HS-5 (cell line): Measurements from ENCODE around the gene STXBP6.
A peak's percentile ranks its signal among the peaks of the same experiment; 100 is the strongest.

Experiments
- DNase-seq: peaks from one replicate; pipeline ENCODE4 v3.0.0-alpha.2; 2012; ENCODE audit warnings: low read depth

STXBP6 gene

DNA sequence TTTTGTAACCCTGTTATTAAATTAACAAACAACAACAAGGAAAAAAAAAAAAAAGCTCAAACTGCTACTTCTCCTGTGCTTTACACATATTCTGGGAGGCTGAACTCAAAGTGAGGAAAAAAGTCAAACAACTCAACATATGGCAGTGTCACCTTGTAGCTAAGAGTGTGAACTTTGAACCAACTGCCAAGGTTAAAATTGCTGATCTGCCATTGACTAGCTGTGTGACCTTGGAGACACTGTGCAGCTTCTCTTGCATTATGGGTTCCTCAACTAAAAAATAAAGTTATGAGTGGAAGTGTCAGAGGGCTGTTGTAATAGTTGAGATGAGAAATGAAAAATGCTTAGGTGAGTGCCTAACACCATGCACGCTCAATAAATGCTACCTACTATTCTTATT lies 34.2 kb downstream of the STXBP6 start:
- no peak for DNase-seq

DNA sequence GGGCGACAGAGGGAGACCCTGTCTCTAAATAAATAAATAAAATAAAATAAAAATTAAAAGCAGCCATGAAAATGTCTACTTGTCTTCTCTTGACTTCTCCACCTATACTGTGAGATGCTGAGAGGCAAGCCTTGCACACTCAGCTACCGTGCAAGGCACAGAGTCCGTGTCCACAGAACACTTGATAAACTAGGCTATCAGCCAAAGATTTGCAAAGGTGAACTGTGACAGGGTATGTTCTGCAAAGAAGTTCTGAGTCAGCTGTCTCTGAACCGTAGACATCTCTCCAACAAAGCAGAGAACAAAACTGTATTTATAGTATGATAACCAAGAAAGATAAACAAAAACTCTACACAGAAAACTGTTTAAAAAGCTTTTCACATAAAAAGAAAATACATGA lies 35.5 kb downstream of the STXBP6 start:
- no peak for DNase-seq

DNA sequence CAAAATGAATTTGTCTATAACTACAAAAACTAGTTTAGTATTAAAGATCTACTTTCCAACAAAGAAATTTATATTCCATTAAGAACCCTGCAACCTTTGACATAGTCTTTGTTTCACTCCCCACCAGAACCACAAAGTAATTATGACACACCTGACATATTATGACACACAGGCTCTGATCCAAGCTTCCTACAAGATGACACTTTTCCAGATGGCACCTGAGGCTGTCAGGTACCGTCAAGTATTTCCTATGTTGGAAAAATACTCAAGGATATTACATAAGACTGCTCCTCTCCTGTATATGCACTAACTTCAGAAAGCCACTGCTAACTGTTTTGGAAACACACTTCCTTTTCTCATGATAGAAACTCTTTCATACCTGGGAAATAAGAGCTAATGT lies 38.9 kb downstream of the STXBP6 start:
- DNase-seq, result no peak

DNA sequence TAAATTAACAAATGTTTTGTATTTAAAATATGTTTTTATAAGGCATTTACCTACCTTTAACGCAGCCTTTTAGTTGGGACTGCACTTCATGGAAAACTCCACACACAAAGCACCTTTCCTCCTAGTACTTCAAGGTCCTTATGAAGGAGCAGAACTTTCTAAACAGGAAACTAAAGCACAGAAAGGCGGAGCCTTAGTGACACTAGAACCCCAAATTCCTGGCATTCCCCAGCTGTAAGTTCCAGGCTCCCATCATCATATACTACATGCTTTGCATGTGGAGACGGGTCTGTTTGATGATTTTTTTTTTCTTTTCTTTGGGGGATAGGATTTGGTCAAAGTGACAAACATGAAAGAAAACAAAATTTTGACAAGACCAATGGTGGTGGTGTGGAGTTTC lies 39.5 kb downstream of the STXBP6 start:
- no peak for DNase-seq

DNA sequence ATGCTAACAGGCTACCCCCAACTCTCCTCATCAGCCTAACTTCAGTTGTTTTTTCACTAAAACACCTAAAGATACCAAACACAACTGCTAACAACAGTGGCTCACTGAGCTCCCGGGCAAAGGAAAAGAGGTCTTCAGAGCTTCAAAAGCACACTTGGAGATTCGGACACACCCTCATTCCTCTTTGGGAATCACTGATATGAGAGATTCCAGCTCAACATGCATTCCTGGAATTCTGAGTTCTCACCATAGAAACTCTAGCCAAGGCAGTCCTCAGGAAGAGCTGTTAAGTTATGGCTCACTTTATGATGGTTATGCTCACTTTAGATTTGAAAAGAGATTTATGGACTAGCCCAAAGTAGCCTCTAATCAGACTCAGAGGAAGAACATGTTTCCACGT lies 40.1 kb downstream of the STXBP6 start:
- peak; percentile 63 for DNase-seq

DNA sequence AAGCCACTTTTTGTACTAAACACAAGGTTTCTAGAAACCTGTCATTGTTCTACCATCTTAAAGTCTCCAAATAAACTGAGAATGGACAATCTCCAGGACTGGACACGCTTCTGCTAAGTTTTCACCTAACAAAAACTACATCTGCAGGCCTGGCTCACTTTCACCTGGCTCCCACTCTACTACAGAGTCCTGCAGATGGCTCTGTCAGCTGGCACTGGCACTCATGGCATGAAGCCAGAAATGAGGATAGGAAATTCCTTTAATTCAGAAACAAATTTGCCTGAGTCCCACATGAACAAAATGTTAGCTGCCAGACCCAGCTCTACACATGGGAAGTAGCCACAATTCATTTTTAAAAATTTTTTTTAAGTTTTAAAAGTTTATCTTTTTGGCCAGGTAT lies 42.1 kb downstream of the STXBP6 start:
- no peak for DNase-seq

DNA sequence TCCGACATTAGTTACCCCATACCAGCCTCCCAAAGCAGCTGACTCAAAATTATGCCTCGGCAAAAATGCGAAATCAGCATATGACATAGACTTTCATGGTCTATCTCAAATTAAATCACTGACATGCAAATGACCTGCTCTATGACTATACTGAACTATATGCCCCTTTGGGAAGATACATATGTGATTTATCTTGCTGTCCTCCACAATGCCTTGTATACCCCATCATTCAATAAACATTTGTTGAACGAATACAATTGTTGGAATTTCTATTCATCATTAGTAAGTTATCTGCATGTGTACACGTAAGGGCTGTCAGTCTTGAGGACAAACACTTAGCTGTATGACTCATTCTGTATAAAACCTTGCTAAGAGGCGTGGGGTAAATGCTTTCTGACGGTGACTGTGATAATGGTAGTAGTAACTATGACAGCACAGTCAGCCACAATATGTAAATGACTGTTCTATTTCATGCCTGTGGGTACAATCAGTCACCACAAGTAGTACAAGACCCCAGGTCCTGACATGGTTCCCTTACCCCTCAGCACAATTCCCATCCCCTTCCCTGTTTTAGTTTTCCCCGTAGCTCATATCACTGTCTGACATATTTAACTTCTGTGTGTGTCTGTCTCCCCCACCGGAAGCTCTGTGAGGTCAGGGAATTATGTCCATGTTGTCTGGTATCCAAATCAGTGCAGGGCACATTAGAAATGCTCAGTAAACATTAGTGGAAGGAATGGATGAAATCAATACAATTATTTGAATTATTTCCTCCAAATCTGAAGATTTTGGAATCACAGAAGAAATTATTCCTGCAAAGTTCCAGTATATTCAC lies 42.8 kb downstream of the STXBP6 start:
- DNase-seq, result peak; percentile 93

DNA sequence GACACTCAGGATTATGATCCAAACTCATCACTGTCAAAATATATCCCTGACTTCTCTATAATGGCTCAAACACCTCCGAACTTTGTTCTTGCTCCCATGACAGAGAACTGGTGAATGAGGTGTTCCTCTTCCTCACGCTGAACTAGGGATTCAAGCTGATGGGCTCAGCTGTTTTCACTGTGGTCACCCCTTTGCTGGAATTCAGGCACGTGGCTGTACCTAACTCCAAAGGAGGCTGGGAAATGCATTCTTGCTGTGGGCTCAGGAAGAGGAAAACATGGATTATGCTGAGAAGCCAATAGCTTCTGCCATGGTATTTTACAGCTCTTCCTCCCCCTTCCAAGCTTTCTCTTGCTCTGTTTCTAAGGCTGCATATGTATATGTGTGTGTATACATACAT lies 43.9 kb downstream of the STXBP6 start:
- DNase-seq, result no peak

DNA sequence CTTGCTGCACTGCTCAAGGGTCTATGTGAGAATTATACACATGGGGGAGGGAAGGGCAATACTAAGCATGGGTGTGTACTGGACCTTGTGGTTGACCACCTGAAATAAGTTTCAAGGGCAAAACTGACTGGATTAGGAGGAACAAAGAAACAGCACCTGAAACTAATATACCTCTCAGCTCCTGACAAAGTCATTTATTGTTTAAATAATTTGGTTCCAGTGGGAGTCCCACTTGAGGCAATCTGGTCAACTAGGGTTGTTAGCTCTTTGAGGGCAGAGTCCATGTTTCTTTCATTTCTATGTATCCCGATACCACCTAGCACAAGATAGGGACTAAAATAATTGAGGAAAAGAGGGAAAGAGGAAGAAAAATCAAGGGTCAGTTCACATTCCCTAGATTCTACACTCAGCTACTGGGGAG lies 45.5 kb downstream of the STXBP6 start:
- DNase-seq, result no peak

DNA sequence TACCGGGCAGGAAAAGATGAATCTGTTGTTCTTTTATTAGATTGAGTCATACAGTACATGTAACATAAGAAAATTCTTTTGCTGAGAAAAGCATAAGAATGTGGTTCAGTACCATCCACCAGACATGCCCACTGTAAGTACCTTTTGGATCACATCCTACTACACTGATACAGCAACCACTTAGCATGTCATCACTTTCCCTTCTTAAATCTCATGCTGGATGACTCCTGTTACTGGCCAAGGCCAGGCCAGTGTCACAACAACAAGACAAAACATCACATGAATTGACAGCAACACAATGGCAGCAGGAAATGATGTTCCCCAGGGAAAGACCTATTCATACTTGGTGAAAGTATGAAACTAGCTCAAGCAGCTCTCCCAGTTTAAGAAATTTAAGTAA lies 46.4 kb downstream of the STXBP6 start:
- peak; percentile 43 for DNase-seq

DNA sequence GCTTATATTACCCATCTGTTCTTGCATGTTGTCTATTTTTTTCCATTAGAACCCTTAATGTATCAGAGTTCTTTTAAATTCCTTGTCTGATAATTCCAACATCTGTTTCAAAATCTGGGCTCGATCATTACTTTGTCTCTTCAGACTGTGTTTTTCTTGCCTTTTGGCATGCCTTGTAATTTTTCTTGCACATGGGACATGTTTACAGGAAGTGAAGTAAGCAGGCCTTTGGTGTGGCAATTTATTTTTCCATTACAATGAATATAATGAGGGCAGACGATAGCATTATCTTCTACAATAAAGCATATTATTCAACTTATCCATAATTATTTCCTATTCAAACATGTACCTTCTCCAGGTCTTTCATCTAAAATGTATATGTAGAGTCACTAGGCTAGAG lies 48.3 kb downstream of the STXBP6 start:
- DNase-seq, result no peak

DNA sequence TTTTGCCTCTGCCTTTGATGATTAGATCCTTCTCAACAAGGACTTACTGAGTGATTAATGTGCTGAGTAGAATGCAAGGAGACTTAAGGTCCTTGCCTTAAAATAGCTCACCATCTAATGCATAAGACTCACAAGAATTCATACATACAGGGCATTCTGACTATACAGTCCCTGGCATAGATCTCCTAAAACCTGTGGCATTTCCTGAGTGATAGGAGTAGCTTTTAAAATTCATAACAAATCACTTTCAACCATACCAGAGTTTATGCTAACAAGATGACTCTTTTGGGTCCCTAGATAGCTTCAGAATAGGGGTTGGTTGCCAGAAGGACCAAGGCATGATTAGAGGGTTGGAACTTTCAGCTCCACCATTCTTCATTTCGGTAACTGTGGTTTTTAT lies 48.8 kb downstream of the STXBP6 start:
- peak; percentile 31 for DNase-seq

DNA sequence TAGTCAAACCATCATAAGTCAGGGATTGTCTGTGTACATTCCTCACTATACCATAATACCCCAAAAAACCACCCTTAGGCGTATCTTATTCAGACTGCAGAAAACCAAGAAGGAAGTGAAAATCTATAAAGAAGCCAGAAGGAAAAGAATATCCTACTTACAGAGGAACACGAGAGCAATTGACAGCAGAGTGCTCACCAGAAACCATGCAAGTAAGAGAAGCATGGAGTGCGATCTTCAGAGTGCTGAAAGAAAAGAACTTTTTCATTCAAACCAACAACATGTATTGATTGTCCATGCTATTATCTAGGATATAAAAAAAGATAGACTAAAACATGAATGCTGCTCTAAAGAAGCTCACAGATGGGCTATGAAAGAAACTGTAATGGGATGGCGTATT lies 50.8 kb downstream of the STXBP6 start:
- DNase-seq, result no peak

DNA sequence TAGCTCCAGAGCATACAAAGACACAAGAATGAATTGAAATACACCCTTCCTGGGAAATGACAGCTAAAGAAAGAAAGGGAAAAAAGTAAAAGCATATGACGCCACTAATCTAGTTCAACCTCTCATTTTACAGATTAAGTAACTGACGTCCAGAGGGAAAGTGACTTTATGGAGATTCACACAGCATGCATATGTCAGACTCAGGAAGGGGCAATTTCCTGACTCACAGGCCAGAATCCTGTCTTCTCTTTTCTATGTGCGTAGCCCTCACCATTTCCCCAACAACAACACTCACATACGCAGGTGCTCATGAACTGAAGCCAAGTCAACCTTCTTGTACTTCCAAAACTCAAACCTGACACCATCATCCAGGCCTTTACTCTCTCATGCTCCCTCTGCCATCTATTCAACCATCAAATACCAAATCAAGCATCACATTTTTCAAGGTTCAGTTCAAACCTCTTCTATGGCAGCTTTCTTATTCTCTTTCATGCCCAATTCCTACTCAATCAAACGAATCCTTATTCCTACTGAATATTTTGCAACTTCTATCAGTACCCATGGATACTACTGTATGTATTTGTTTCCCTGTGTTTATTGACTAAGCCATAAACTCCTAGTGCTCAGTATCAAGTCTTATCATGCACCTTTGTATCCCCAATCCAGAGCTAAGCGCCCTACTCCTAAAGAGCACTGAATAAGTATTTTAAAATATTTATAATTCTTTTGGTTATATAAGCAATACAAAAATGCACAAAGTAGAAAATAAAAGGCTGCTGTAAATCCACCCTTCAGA lies 52.8 kb downstream of the STXBP6 start:
- DNase-seq, result no peak

DNA sequence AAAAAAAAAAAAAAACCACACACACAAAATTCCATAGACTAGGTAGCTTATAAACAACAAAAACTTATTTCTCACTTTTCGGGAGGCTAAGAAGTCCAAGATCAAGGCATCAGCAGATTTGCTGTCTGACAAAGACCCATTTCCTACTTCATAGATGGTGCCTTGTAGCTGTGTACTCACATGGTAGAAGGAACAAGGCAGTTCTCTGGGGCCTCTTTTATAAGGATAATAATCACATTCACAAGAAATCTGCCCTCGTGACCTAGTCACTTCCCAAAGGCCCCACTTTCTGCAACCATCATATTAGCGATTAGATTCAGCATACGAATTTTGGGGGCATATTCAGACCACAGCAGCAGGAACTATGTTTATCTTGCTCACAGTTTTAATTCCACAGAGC lies 54.9 kb downstream of the STXBP6 start:
- DNase-seq, result no peak

DNA sequence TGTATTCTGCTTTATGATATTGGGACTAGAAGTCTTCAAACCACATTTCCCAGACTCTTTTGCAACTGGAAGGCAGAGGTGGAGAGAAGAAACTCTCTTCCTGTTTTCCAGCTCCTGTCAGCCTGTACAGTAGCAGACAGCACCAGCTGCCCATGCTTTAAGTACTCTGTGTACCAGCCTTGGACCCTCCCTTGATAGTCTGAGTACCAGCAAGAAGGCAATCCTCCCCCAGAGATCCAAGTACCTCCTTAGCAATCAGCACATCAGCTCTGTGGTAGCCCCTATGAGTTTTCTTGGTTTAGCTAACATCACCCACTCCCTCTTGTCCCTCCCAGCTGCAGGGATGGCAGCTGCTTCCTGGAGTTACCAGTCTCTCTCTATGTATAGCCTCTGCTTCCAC lies 56.3 kb downstream of the STXBP6 start:
- DNase-seq, result no peak

DNA sequence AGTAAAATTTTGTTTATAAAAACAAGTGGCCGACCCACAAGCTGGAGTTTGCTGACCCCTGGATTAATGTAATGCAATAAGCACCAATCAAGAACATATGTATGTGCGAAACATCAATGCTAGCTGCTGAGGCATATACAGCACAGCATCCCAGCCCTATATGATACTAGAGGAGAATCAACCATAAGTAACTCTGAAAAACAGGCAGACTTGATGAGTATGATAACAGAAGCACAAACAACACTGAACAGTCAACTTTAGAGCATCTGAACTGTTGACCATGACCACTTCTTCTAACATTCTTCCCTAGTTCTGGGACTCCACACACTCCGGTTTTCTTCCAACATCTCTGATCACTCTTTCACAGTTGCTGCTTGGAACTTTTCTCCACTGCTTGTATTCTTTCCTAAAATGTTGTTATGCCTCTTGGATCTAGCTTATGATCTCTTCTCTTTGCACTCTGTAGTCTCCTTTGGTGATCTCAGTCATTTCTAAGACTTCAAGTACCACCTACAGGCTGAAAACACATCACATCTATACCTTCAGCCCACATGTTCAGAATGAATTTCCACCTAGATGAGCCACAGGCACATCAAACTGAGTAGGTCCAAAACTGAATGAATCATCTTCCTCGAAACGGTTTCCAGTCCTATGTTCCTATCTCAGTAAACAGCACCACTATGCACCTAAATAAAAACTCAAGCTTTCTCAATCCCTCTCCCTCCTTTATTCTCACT lies 57.2 kb downstream of the STXBP6 start:
- no peak for DNase-seq

DNA sequence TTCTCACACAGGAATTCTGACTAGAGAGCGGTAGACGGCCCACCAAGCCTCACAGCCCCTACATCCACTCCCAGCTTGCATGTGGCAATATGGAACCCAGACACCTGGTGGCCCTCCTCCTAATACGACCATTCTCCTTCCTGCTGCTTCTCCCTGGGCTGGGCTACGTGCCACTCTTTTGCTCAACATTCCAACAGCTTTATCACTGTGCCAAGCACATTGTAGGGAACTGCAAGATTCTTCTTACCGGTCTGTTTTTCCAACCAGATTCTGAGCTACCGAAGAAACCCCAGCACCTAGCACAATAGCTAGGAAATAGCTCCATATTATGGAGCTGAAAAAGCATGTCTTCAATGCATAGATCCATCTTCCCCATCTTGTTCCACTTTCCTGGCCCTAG lies 58.1 kb downstream of the STXBP6 start:
- no peak for DNase-seq

DNA sequence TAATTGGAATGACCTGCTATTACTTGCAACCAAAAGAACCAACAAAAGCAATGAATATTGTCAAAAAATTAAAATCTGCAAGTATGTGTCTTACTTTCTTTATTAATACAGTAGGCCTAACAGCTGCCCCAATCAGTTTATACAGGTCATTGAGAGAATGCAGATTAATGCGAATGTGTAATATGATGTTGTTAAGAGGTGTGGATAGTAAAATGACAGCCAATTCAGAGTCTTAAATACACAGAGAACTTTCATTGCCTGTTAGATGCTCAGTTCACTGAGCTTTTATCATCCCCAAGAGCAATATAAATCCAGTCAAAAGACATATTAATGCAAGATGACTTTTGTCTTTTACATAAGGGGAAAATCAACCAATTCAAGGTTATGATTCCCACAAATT lies 58.7 kb downstream of the STXBP6 start:
- DNase-seq, result no peak

DNA sequence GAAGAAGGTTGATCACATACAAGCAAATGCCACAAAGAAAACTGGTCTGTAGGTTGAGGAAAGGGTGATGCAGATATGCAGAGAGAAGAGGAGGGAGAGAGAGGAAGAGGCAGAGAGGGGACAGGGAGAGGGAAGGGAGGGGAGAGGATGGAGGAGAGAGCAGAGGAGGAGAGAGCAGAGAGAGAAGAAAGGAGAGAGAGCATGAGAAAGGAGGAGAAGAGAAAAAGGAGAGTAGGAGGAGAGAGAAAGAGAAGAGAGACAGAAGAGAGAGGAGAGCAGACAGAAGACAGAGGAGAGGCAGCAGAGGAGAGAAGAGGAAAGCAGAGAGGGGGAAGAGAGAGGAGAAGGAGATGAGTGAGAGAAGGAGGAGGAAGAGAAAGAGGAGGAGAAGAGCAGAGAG lies 59.2 kb downstream of the STXBP6 start:
- DNase-seq, result no peak

DNA sequence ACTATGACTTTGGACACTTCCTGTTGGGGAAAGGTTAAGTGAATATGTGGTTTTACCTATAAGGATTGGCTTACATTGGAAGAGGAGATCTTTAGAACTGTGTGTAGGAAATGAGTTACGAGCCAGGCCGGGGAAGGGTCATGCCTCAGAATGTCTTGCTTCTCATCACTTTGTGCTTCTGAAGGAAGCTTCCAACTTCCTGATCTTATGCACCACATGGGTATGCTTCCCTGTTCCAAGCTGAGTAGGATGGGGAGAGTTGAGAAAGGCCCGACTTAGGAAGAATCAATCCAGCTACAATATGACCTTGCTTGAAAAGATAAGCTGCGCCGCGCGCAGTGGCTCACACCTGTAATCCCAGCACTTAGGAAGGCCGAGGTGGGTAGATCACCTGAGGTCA lies 59.9 kb downstream of the STXBP6 start:
- DNase-seq, result no peak

DNA sequence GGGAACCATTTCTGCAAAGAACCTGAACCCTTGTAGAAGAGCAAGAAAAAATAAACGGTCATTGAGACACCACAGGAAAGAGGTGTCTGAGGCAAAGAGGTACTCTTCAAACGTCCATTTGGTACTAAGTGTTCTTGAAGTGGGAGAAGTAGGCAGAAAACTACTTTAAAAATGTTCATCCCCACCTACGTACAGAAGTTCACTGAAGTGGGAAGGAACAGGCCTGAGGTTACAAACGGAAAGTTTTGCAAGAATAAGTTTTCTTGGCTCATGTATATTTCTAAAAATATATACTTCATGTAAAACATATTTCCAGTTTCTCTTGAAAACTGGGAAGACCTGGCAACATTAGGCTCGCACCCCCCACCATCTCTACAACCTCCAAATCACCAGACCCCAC lies 61.2 kb downstream of the STXBP6 start:
- no peak for DNase-seq
